WI38 (cell line): ENCODE measurements around the gene SHH.

Experiments
- H3K4me3 ChIP-seq: 2 replicates; pipeline ENCODE4 v1.5.1; 2011; ENCODE audit warnings: low read depth, mild to moderate bottlenecking, control low read depth, low read length
- CTCF ChIP-seq: IDR thresholded peaks from 2 replicates; pipeline ENCODE4 v1.5.1; 2012; ENCODE audit warnings: low read depth, mild to moderate bottlenecking, control low read depth, low read length

Gene SHH

GRCh38 chr7:155852426-155853301 lies 40.4 kb upstream of the SHH start:
- TF ChIP-seq CTCF: no peak
- no peak overlapping the region for H3K4me3 ChIP-seq

- TF ChIP-seq CTCF: no peak
- no peak overlapping the region for H3K4me3 ChIP-seq
These were observed 39.6 kb upstream of the SHH start for GRCh38 chr7:155851892-155852291.

GRCh38 chr7:155850766-155851678 lies 38.8 kb upstream of the SHH start:
- no peak overlapping the region for H3K4me3 ChIP-seq
- no peak for TF ChIP-seq CTCF

GRCh38 chr7:155850001-155850436 lies 37.8 kb upstream of the SHH start:
- TF ChIP-seq CTCF: no peak
- no peak overlapping the region for H3K4me3 ChIP-seq

- no peak for TF ChIP-seq CTCF
- no peak overlapping the region for H3K4me3 ChIP-seq
These were observed 36.7 kb upstream of the SHH start for GRCh38 chr7:155848691-155849669.

GRCh38 chr7:155847821-155848435 lies 35.7 kb upstream of the SHH start:
- H3K4me3 ChIP-seq: no peak overlapping the region
- no peak for TF ChIP-seq CTCF
